DND-41 (cell line): ENCODE measurements around the gene EEF2K.
A peak's percentile ranks its signal among the peaks of the same experiment; 100 is the strongest.

Source experiments
- ATAC-seq: fragments of 200-7000 bp; cut with Tn5 transposase; 3 replicates; pipeline ENCODE4 v1.9.1; 2021; ENCODE audit warnings: low read depth; ENCODE audit not compliant: insufficient read depth
- DNase-seq: peaks from one replicate; pipeline ENCODE4 v3.0.0-alpha.2; 2020
- H2AFZ ChIP-seq: 2 replicates; pipeline ENCODE4 v1.6.0; 2012; ENCODE audit warnings: low read depth, low read length
- H3K27ac ChIP-seq: 2 replicates; pipeline ENCODE4 v1.5.1; 2012; ENCODE audit warnings: low read length, inconsistent platforms
- H3K27me3 ChIP-seq: fragments of 200-600 bp; sonication (generic); 2 replicates; pipeline ENCODE4 v1.6.0; 2012; ENCODE audit warnings: low read length, mild to moderate bottlenecking, inconsistent platforms; ENCODE audit not compliant: insufficient read depth, poor library complexity
- H3K36me3 ChIP-seq: 2 replicates; pipeline ENCODE4 v1.5.1; 2012; ENCODE audit warnings: low read length, inconsistent platforms; ENCODE audit not compliant: insufficient read depth
- H3K4me1 ChIP-seq: 2 replicates; pipeline ENCODE4 v1.5.1; 2012; ENCODE audit warnings: mild to moderate bottlenecking, low read length; ENCODE audit not compliant: insufficient read depth
- H3K4me2 ChIP-seq: 2 replicates; pipeline ENCODE4 v1.6.0; 2012; ENCODE audit warnings: mild to moderate bottlenecking, moderate library complexity, low read length, inconsistent platforms; ENCODE audit not compliant: insufficient read depth
- H3K4me3 ChIP-seq, 2 experiments: fragments of 200-600 bp in 1 of 2; shearing (Covaris generic) in 1 of 2; 2 replicates each; pipeline ENCODE4 v1.5.1; 2012 to 2016; ENCODE audit warnings: inconsistent platforms in 2 of 2, low read length in 2 of 2, mild to moderate bottlenecking in 2 of 2, low read depth in 1 of 2, moderate library complexity in 1 of 2
- H3K79me2 ChIP-seq: 2 replicates; pipeline ENCODE4 v1.6.0; 2012; ENCODE audit warnings: low read length, inconsistent platforms; ENCODE audit not compliant: insufficient read depth
- H3K9ac ChIP-seq: 2 replicates; pipeline ENCODE4 v1.6.0; 2012; ENCODE audit warnings: low read depth, mild to moderate bottlenecking, inconsistent platforms, low read length, moderate library complexity
- H3K9me3 ChIP-seq: 2 replicates; pipeline ENCODE4 v1.5.1; 2012; ENCODE audit warnings: low read length, moderate library complexity, mild to moderate bottlenecking, inconsistent platforms; ENCODE audit not compliant: insufficient read depth, severe bottlenecking
- H4K20me1 ChIP-seq: 2 replicates; pipeline ENCODE4 v1.6.0; 2012; ENCODE audit warnings: low read length; ENCODE audit not compliant: insufficient read depth
- EZH2 ChIP-seq: IDR thresholded peaks from 3 replicates; pipeline ENCODE4 v1.6.1; 2012; ENCODE audit warnings: borderline replicate concordance, low read depth, mild to moderate bottlenecking, moderate library complexity, low read length, inconsistent platforms; ENCODE audit not compliant: severe bottlenecking
- TF ChIP-seq, protein P1 (sequence below): IDR thresholded peaks from 2 replicates; pipeline ENCODE4 v1.5.1; 2012; ENCODE audit warnings: borderline replicate concordance, low read length, moderate library complexity, mild to moderate bottlenecking; ENCODE audit not compliant: poor library complexity, severe bottlenecking; ENCODE audit errors: extremely low read depth

The EEF2K gene

DNA sequence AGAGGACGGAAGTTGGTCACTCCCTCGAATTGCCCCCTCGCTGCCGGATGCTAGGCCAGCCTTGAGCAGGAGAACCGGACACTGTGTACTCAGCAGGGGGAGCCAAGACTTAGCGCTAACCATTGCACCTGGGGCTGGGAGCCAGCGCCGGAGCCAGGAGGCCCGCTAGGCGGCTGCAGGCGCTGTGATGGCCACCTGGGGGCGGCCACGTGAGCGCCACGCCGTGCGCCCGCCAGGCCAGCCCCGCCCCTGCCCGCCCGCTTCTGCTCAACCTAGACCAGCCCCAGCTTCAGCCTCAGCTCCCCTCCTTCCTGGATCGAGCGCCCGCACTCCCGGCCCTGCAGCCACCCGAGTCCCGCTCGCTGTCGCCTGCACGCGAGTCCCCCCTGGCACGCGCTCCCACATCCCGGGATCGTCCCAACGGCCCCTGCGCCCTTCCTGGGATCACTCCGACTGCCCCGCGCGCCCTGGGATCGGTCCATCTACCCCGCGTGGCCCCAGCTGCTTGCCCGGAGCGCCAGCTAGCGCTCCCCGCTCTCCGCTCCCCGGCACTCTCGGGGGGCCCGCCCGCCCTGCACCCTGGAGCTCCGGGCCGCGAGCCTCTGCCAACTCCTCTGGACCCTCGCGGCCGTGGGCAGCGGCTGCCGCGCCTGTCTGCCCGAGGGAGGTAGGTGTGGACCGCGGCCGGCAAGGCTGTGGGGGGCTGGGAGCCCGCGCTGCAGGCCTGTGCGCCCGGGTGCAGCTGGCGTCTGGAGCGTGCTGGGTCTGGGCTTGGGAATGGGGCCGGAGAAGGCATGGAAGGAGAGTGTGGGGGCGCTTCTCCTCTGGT is at the start of gene EEF2K:
Gene EEF2K (plus strand): TSS at position 266 of the 829 bp plus-strand sequence. CDS start 19,452 bp downstream, outside the sequence.
- Histone ChIP-seq H3K79me2 (peaks cover 42% of the 10 kb centered on the region), H4K20me1 (peaks cover 13% of the 10 kb centered on the region; the same call in 1 of the 2 replicates), H3K27me3 (no peaks in the 10 kb centered on the region), H3K9me3 (no peaks in the 10 kb centered on the region), H3K4me3 (peak within 1 kb of the TSS; percentile 82 to 92), H3K27ac (peak within 1 kb of the TSS; percentile 63), H2AFZ (peak within 1 kb of the TSS; percentile 92), H3K36me3 (peaks cover 6% of the 10 kb centered on the region), H3K4me2 (peak within 1 kb of the TSS; percentile 85), H3K4me1 (peaks cover 17% of the 10 kb centered on the region), H3K9ac (peak within 1 kb of the TSS; percentile 72)
- TF ChIP-seq, protein P1, sequence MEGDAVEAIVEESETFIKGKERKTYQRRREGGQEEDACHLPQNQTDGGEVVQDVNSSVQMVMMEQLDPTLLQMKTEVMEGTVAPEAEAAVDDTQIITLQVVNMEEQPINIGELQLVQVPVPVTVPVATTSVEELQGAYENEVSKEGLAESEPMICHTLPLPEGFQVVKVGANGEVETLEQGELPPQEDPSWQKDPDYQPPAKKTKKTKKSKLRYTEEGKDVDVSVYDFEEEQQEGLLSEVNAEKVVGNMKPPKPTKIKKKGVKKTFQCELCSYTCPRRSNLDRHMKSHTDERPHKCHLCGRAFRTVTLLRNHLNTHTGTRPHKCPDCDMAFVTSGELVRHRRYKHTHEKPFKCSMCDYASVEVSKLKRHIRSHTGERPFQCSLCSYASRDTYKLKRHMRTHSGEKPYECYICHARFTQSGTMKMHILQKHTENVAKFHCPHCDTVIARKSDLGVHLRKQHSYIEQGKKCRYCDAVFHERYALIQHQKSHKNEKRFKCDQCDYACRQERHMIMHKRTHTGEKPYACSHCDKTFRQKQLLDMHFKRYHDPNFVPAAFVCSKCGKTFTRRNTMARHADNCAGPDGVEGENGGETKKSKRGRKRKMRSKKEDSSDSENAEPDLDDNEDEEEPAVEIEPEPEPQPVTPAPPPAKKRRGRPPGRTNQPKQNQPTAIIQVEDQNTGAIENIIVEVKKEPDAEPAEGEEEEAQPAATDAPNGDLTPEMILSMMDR: peak; percentile 83
- TF ChIP-seq EZH2: no peak
- peak; percentile 85 for DNase-seq
- peak; percentile 90 for ATAC-seq

DNA sequence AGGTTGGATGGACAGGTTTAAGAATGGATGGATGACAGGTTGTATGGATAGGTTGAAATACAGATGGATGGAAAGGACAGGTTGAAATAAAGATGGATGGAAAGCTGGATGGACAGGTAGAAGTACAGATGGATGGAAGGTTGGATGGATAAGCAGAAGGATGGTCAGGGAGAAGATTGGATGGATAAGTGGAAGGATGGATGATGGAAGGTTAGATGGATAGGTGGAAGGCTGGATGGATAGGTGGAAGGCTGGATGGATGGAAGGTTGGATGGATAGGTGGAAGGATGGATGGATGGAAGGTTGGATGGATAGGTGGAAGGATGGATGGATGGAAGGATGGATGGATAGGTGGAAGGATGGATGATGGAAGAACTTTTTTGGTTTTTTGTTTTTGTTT is 44.7 kb upstream of the EEF2K start:
- no peaks in the 10 kb centered on the region for H3K27me3 ChIP-seq
- no peaks in the 10 kb centered on the region for H3K4me1 ChIP-seq
- H3K27ac ChIP-seq: no peak overlapping the region
- DNase-seq (no peak), ATAC-seq (no peak)
- no peak overlapping the region for H3K4me3 ChIP-seq
- H4K20me1 ChIP-seq: no peaks in the 10 kb centered on the region
- H3K9ac ChIP-seq: no peak overlapping the region
- no peaks in the 10 kb centered on the region for H3K79me2 ChIP-seq
- H2AFZ ChIP-seq: no peak overlapping the region
- no peak for TF ChIP-seq EZH2
- TF ChIP-seq, protein P1: no peak
- no peaks in the 10 kb centered on the region for H3K36me3 ChIP-seq
- no peak overlapping the region for H3K4me2 ChIP-seq
- no peaks in the 10 kb centered on the region for H3K9me3 ChIP-seq

GRCh38 chr16:22161999-22162655 is 44.0 kb upstream of the EEF2K start, which contains the start of gene SDR42E2:
SDR42E2 (plus strand) TSS chr16:22162506; CDS start chr16:22165583, 3,077 bp downstream.
- DNase-seq (no peak), ATAC-seq (no peak)
- Histone ChIP-seq H3K27me3 (no peaks in the 10 kb centered on the region), H4K20me1 (no peaks in the 10 kb centered on the region), H3K79me2 (no peaks in the 10 kb centered on the region), H2AFZ (no peak within 1 kb of the TSS), H3K9ac (no peak within 1 kb of the TSS), H3K4me2 (no peak within 1 kb of the TSS), H3K36me3 (no peaks in the 10 kb centered on the region), H3K27ac (no peak within 1 kb of the TSS), H3K9me3 (no peaks in the 10 kb centered on the region), H3K4me1 (no peaks in the 10 kb centered on the region), H3K4me3 (no peak within 1 kb of the TSS)
- no peak for TF ChIP-seq EZH2
- TF ChIP-seq, protein P1: no peak
